GM21447 (cell line): ENCODE data around the gene GSAP.

Experiments
- ATAC-seq: cut with Tn5 transposase; IDR thresholded peaks from one replicate; pipeline ENCODE4 v1.9.1; 2021; ENCODE audit not compliant: unreplicated experiment

GSAP gene

DNA sequence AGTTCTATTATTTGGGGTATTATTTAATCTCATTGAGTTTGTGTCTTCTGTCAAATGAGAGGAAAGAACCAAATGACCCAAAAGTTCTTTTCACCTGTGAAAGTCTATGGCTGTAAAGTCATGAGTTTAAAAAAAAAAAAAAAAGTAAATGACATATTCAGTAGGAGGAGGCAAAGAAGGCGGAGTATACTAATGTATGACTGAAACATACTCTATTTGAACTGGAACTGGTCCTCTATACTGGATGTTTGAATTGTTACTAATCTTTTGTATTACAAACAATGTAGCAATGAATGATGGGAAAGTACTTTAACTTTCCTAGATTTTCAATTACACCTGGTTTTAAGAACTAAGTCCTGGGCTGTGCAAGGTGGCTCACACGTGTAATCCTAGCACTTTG is 24.9 kb upstream of the GSAP start:
- no peak for ATAC-seq

DNA sequence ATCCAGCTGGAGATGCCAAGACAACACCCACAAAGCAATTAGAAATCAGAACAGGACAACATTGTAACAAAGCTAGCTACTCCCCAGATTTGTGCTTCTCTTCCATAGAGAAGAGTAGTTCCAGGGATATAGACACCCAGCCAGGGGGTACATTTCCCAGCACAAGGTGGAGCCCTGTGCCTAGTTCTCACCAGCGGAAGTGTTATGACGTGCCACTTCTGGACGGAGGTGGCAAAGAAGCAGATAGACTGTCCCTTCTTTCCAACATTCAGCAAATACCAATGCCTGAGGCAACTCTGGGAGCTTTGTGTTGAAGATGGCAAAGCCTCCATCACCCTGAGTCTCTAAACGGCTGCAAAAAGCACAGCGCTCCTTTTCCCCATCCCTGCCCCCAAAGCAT is 23.4 kb upstream of the GSAP start:
- no peak for ATAC-seq

DNA sequence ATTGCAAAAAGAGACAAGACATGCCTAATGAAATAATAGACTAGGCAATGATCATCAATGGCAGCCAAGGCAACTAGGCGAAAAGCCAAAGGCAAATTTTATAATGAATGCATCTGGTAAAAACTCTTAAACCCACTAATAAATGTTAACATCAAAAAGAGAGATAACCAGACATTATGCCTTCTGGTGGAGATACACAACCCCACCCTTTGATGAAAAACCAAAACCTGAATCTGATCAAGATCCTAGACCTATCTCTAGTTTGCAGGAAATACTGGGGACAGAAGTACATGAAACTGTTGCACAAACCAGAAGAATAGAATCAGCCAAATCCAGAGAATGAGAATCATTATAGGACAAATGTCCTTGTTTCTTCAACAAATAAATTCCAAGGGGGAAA is 22.0 kb upstream of the GSAP start:
- ATAC-seq, result no peak

DNA sequence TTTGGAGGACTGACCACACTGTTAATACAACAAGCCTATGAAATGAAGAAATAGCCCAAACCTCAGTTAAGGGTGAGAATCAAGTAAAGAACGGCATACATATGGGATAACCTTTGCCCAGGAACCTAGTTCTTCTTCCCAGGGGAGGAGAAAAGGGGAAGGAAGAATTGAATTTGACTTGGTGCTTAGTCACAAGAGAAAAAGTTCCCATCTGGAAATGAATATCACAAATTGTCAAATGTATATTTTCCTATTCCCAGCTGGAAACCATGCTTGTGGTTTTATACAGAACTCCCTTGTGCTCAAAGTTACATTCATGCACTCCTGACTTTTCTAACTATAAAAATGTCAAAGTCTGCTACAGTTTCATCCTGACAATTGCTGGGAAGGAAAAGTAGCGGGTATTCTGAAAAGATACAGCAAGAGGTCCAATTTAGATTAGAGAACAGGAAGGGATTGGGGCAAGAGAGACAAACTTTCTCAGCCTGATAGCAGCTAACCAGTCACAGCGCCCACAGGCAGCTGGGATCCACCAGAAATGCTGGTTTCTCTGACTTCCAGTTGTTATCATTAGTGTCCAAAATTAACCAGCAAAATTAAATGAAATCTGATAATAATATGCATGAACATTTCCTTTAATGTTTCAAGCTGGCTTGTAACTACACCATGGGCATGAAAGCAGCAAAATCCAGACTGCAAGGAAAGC is 18.6 kb upstream of the GSAP start:
- no peak for ATAC-seq

DNA sequence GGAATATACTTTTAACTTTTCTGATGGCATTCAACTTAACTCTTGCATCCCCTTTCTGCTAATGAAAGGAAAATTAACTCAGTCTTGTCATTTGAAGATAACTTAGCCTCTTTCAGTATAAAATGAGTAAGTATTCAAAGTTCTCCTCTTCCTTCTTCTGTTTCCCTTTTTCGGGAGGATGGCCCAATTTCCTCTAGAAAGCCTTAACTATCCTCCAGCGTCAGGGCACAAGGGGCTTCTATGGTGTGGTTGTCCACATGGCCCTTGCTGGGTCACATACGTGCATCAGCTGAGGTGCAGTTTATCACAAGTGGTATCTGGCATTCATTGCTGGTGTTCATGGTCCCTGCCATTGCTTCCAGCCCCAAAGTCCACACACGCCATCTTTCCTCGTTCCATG is 17.8 kb upstream of the GSAP start:
- ATAC-seq, result no peak

DNA sequence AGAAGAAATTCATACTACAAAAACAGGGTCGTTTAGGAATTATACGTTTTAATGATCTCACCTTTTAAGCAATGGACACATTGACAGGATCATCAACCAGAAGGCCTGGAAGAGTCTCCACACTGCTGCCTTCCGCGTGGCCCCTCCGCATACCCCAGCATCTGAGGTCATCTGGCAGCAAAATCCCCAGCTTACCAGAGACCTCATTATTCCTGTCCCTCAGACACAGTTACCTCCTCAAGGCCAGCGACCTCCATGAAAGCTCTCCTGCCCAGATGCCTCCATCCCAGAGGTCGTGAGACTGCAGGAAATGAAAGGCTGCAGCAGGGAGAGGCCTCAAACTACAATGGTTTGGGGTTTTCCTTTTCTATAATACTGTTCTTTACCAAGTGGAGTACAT is 14.8 kb upstream of the GSAP start:
- no peak for ATAC-seq

DNA sequence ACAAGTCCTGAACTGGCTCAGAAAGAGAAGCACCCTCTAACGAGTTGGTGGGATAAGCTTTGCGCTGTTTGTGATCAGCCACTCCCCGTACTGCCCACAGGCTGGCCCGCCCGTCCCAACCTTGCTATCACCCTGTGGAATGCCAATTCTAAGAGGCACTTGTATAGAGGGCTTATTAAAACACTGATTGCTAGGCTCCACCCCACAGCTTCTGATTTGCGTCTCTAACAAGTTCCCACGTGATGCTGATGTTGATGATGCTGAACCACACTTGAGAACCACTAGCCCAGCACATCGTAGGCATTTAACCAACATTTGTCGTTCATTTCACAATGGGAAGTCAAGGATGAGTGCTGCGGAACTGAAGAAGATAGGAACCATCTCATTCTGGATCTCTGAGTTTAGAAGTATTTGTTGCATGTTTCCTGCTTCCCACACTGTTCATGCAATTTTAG is 12.7 kb upstream of the GSAP start:
- ATAC-seq, result no peak

DNA sequence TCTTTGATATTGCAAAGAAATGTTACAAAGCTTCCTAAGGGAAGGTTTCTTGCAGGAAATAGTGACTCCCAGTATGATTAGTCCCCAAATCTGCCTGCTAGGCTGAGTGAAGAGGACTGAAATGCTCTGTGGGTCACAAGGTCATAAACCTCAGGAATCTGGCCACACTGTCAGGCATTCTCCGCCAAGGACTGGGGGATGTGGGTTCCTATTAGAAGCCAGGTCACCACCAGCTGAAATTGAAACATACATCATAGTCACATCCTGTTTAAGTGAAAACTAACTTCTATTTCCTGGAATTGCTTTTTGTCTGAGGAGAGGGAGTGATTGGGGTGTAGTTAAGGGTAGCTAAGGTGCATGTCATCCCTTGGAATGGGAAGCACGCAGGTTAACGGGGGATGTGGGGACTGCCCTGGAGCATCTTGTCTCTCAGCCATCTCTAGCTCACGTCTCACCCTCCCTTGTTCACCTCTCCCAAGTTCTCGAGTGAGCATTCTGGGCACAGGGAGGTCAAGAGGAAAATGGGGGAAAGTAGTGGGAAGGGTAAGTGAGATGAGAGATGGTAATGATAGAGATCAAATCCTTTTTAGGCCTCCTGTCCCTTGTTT is 12.0 kb upstream of the GSAP start:
- peak; percentile 55 for ATAC-seq

DNA sequence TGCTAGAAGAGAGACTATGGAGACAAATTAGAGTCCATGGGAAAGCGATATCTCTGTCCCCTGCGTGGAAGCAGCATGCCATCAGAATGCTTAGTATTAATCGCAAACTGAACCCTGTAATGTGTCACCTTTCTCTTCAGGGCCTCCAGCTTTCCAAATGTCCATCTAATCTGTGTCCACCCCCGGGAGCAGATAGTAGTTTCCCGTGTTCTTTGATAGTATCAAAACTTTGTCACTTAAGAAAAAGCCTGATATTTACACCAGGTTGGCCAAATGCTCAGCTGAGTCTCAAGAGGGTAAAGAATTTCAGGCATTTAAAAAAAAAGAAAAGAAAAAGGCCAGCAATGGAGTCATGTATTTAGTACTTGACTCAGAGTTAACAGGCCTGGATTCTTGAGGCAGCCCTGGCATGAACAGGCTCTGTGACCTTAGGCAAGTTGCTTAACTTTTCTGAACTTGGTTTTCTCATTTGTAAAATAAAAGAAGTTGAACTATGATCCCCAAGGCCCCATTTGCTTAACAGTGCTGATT is 10.4 kb upstream of the GSAP start:
- ATAC-seq, result peak; percentile 7

DNA sequence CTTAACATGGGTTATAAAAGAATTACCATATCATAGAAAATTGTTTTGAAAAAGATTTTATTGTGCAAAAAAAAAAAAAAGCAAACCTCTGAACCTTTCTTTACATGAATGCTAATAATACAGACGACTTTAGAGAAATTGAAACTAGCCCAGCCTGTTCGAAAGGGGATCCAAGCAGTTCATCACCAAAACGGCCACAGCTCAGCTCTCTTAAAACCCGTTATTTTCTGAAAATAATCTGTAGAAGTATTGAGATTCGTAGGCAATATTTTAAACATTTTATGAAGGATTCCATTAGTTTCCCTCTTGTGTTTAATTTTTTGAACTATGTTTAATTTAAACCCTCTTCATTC is 9.9 kb upstream of the GSAP start:
- ATAC-seq, result peak; percentile 72

DNA sequence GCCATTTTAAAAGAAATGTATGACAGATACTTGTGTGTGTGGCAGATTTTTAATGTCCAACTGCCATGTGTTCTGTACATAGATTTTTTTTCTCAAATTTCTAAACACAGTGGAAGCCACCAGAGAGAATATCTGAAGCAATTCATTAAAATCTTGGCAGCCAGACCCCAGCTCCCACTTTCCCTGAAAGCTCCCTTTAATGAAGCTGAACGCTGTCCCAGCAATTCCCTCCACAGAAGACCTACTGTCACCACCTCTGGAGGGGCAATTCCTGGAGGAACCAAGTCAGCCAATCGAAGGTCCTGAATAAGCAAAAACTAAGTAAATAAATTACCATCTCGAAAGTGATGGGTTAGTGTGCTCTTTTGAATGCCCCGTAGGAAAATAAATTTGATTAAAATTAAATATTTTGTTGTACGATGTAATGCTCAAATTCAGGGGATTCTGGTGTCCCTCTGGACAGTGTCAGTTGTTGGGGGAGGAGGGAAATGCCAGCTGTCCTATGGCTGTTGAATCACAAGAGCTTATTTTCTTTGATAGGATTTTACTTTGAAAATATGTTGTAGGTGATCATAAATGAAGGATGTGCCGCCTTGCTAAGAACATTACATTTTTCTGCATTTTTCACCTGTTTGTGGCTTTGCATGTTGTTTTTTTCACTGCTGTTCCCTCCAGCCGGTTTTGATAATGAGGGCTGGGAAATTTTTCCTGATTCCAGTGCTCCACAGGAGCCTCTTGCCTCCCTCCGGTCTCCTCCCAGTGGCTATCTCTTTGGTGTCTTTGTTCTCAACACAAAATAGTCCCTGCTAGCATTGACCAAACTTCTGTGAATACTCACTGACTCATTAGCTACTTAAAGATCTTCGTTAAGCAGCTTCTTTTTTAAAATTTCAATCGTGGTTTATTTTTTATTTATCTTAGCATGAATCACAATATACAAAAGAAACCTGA is 9.2 kb upstream of the GSAP start:
- ATAC-seq, result no peak

DNA sequence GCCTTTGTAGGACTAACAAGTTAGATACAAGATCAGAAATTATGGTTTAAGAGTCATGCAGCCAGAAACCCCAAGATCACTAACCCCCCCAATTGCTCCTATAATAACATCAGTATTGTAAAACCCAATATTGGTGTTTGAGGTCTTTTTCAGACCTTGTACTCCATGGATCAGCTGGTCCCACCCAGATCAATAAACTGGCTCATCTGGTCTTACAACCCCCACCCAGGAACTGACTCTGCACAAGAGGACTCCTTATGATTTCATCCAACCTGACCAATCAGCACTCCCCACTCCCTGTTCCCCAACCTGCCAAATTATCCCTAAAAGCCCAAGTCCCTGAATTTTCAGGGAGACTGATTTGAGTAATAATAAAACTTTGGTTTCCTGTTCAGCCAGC is 6.4 kb upstream of the GSAP start:
- no peak for ATAC-seq

DNA sequence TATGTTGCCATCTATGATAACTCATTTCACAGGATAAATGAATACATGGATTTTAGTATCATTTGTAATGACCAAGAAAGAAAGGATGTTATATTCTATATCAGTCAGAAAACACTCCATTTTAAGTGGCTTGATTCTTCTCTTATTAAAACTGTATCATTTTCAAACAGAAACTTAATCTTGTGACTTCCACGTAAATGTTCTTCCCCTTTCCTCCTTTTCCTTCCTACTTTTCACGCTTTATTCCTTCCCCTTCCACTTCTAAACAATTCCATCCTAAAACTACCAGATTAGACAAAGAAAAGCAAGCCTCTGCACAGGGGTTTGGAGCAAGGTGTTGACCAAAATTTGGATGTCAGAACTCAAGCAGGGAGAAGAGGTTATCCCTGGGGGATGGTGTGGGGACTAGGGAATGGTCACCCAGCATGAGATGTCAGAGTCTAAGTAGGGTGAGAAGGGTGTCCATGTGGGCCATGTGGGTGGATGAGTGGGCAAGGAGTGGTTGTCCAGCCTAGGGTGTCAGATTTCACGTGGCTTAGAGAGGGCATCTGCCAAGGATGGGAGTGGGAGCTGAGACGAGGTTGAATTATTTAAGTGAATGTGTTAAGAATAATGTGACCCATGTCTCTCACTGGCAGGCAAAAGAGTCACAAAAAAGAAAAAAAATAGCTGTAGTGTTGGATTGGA is 5.0 kb upstream of the GSAP start:
- ATAC-seq, result no peak

DNA sequence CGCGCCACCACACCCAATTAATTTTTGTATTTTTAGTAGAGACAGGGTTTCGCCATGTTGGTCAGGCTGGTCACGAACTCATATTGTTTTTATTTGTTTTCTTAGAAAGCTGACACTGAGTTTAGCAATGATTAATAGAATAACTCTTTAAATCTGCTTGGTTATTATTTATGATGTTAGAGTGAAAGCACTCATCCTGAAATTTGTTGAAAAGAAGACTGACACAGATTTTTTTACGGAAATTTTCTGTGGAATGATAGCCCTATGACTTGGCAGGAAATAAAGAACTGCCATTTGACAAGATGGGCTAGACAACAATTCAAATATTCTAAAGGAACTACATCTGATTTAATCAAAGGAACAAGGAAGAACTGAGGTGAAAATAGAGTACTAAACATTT is 4.3 kb upstream of the GSAP start:
- ATAC-seq, result no peak

DNA sequence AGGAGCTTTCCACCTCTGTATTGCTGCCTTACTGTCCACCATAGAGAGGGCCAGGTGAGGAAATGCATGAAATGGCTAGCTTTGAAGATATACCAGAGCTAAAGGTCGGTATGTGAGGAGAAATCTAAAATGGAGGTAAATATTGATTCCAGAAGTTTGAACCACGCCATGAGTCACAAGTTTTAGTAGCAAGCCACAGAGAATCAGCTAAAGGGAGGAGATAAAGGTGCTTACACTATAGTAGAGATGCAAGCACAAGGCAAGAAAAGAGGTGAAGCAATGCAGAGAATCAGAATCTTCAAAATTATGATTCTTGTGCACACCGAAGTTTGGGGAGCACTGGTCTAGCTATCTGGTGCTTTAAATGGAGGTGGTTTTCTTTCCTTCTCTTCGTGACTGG is 3.0 kb upstream of the GSAP start:
- ATAC-seq, result no peak

DNA sequence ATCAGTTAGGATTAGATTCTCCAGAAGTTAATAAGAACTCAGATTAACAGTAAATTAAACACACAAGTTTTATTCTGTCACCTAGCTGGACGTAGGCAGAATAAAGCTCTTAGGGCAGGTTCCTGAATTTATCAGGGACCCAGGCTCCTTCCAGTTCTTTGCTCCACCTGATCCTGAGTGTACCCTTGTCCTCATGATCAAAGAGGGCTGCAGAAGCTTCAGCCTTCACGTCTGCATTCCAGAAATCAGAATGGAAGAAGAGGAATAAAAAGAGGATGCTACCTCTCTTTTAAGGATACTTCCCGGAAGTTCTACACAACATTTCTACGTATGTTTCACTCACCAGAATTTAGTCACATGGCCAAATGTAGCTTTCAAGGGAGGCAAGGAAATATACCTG is 1.7 kb upstream of the GSAP start:
- no peak for ATAC-seq

DNA sequence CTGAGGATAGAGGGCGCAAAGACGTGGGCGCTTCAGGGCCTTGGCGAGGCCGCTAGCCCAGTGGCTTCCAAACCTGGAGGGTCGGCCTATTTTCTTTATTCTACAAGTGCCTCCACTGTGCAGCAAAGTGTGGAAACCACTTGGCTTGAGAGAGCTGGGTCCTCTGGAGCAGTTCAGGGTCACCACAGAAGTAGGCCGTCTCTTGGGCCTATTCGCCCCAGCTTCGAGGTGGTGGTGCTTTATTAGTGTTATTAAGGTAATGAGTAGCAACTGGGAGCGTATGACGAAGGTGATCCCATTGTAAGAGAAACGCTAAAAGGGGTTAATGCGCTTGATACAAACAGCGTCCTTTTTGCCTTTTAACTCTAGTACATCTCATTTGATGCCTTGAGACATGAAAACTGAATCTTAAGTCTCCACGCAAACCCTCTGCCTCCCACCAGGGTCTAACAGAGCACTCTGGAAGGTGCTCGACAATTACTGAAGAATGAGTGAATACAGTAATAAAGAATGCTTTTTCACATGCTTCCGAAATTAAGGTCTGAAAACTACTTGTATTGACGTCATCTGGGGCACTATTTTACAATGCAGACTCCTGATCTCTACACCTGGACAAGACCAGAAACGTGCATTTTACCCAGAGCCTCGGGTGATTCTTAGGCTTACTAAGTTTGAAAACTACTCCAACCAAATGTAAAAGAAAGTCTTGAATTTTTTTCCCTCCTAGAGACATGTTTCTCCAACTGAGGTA is 647 bp upstream of the GSAP start:
- peak; percentile 17 for ATAC-seq

DNA sequence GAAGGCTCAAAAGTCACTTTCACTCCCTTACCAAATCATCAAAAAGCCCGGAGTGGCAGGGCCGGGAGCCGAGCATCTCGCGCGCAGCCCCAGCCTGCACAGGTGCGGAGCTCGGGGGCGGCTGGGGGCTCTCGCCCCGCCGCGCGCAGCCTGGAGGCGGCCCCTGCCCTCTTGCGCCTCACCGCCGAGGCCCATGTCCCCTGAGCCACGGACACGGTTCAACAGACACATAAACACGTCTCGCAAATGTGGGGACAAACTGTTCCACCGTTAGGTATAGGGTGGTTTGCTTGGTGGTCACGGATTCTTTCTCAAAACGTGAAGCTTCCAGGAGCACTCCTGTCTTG is 700 bp downstream of the GSAP start:
- ATAC-seq, result peak; percentile 39

DNA sequence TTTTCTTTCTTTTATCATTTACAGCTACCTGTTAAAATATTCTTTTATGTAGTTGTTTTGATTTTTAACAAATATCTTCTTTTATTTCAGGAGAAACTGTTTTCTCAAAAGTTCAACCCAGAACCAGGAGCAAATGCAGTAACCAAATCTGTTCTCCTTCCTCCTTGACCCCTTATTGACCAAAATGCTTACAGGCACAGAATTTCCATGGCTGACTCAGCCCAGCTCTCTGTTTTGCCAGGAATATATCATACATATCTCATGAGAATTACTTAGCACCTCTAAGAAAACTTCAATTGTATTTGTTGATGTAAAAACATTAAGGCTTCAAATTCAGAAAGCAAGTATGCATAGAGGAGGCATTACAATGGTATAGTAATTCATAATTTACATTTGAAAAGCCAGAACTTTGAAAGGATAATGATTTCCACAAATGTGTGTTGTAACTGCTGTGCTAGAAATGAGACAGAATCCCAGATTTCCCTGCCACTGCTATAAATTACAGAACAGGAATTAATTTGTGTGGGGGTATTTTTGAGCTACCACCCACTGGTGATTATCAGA is 2.2 kb downstream of the GSAP start:
- ATAC-seq, result no peak

DNA sequence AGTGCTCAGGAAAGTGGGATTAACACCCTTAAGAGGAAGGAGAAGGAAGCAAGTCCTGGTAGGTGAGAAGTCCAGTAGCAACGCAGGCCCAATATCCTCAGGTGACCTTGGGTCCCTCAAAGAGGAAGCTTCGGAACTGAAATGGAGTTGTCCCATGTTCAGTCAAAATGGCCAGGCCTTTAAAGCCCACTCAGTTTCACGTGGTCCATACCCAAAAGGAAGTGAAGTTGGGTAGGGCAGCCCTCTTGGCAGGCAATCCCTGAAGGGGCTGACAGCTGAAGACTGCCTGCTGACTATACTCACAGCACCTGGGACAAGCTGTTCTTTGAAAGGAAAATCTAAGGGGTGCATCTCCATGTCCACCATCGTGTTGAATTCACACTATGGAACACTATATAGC is 3.0 kb downstream of the GSAP start:
- no peak for ATAC-seq
